GM18520 (cell line): Measurements from ENCODE around the gene GPR37.

Source experiments
- ATAC-seq: cut with Tn5 transposase; IDR thresholded peaks from one replicate; pipeline ENCODE4 v1.9.1; 2021; ENCODE audit not compliant: unreplicated experiment

Gene GPR37

DNA sequence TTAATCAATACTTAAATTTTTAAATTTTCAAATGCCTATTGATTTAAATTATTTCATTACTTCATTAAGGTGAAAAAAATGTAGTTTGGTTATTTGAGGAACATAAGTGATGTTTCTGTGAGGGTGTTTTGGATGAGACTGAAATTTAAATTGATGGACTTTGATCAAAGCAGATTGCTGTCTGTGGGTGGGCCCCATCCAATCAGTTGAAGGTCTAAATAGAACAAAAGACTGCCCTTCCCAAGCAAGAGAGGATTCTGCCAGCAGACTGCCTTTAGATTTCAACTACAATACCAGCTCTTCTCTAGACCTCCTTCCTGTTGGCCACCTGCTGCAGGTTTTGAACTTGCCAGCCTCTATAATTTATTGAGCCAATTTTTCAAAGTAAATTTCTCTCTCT is 14.5 kb upstream of the GPR37 start:
- no peak for ATAC-seq

DNA sequence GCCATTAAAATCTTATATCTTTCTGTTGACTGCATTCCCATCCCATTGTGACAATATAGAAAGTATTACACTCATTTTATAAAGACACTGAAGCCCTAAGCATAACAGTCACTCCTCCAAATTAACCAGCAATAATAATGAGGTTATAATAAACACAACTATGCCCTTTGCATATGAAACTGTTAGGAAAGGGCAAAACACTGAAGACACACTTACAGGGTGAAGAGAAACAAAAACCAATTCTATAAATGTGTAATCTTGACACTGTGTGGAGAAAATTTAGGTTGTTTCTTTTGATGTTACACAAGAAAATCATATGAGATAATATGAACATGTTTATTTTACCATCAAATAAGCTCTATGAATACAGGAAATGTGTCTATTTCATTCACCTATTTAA is 14.0 kb upstream of the GPR37 start:
- peak; percentile 37 for ATAC-seq

DNA sequence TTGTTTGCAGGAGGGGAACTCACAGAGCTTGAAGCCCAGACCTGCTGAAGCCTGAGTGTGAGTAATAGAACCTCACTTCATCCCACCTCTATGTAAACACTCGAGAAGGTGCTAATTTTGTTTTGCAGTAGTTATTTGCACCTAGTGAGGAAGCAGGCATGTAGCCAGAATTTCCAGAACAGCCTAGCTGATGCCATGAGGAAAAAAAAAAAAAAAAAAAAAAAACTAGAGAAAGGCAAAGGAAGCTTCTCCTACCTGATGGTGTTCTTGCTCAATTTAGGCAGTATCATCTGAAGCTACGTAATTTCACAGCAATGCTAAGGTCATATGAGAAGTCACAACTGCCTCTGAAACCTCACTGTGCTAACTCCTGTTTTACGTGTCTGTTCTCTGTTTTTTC is 13.6 kb upstream of the GPR37 start:
- peak; percentile 49 for ATAC-seq

DNA sequence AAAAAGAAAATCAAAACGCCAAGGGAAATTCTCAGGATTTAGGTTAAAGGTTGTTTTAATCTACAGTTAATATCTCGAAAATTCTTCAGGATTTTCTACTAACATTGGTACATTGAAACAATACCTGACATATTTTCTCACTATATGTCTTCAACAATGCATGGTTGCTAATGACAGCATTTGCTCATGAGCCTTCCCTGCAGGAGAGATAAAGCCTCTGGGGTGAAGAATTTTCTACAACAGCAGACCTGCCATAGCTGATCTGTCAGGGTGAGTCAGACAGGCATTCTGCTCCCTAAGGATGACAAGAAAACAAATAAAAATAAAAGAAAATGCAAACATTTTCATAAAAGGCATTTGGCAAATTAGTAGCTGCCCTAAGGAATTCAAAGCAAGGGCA is 11.7 kb upstream of the GPR37 start:
- ATAC-seq, result no peak

DNA sequence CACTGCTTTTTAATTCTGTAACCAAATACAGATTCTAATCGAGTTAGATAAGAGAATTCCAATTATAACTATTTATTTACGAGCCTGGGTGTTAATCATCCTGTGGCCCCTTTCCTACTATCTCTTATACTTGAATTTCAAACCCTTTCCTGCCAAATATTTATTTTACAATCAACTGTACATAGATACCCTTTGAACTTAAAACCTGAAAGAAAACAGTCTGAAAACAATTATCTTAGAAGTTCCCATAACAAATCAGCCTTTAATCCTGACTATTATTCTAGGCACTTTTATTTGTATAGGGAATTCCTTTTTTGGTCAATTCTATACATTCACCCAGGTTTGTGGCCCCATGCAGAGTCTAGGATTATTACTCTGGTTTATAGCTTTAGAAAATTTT is 10.6 kb upstream of the GPR37 start:
- no peak for ATAC-seq

DNA sequence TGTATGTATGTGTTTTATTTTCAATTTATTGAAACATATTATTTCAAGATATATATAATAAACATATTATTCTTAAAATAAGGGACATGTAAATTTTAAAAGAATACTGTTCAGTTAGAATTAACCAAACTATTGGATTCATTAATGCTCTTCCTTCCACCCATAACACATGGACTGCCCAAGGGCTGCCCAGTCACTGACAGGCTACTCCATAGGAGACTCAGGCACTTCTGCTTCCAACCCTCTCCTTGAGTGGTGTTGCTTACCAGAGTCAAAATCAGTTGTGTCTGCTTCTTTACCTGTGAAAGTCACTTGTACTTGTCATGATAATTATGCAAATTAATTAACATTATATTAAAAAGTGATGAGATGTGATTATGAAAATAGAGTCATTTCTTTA is 9.8 kb upstream of the GPR37 start:
- ATAC-seq, result no peak

DNA sequence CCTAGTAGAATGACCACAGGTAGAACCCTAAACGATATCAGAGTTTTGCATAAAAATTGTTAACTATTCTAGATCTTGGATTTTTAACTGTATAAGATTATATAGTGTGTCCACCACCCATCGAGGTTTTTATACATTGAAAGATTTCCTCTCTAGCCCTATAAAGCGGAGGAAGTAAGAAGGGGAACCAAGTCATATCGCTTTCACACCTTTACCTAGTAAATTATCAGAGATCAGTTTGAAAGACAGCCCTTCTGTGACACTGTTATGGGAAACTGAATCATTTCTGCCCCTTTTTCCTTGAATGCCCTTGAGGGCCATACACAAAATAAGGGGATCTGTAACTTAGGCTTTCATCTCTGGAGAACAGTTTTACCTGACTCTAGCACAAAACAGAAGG is 8.3 kb upstream of the GPR37 start:
- ATAC-seq, result peak; percentile 70

DNA sequence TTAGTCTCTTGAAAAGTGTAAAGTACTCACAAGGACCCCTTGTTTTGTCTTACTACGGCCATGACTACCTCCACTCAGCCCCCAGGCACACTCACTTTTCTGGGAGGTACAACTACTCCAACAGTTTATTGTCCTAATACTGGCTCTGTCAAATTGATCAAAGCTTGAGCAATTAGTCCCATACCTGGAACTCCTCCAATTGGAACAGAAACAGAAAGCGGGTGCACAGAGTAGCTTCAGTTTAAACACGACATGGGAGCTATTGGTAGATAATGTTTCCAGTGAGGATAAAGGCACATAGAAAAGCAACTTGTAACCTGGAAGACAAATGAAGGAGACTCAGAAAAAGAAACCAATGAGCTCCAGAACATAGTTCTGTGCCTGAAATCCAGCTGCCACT is 7.7 kb upstream of the GPR37 start:
- ATAC-seq, result no peak

DNA sequence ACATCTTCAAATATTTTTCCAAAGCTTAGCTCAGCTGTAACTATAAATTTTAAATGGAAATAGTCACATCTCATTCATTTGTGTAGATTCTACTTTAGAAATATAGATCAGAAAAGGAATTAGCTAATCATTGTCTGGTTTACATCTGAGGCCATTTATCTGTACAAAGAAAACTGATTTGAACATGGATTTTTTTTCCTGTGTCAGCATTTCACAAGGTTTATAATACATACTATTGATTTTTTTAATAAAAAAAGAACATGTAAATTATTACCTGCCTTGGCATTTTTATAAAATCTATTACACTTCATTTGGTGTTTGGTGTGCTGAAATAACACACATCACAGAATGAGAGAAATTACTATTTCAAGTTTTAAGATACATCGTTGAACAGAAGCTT is 3.5 kb upstream of the GPR37 start:
- no peak for ATAC-seq

DNA sequence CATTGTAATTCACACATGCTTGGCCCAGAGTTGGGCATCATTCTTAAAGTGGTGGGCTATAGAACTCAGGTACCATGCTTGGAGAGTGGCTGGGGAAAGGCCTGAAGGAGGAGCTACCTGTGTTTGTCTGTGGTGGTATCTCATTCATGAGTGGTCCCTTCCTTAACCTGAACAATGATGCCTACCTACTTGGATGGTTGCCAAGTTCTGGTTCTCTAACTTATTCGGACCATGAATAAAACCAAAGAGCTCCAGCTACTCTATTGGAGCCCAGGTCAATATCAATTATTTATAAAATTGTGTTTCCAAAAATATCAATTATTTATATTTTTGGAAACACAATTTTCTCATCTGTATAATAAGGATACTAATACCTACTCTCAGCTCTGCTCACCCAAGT is 2.9 kb upstream of the GPR37 start:
- no peak for ATAC-seq

DNA sequence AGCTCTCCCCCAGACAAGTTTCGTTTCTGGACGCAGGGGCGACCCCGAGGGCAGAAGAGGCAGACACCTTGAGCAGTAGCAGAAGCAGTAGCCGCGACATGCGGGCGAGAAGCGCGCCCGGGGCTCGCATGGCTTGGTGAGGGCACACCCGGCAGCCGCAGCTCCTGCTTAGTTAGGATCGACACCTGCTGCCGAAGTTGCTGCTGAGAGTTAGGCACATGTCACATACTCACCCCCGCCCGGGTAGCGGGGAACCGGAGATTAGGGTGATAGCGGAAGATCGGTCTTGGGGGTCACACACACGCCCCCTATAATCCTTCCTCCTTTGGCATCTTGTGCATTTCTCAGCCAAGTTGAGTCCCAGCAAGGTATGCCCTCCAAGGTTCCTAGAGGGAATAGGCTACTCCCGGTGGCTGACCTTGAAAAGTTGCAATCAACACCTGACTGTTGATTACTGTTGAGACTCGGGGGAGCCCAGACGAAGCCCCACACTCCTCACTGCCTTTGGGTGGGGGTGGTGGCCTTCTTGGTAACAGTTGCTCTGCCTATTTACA is 668 bp downstream of the GPR37 start:
- no peak for ATAC-seq

DNA sequence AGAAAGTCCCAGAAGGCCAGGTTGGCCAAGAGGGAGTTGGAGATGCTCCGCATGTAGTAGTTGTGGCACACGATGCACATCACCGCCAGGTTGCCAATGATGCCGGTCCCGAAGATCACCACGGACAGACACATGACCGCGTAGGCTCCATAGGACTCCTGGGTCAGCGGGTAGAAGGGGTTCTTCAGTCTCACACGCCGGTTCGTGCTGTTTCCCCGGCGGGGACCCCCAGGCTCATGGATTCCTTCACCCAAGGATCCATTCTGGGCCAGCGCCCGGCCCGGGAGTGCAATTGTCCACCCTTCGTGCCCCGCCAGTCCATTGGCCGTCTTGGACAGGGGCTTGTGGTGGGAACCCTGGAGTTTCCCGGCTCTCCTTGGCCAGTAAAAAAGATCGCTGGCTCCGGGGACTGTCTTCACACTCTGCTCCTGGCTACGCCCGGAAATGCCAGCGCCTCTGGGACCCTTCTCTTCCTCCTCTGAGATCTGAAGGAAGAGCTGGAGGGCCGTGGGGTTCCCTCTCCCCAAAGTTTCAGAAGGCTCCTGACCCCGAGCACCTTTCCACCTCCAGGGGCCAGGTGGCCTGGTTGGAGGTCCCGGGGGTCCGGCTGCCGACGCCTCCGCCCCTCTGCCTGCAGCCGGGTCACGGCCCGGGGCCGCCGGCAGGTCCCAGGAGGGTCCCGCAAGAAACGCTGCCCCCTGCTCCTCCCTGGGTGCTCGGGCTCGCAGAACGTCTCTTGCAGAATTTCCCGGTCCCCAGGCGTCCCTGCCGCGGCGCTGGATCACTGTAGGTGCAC is 1.3 kb downstream of the GPR37 start:
- no peak for ATAC-seq

DNA sequence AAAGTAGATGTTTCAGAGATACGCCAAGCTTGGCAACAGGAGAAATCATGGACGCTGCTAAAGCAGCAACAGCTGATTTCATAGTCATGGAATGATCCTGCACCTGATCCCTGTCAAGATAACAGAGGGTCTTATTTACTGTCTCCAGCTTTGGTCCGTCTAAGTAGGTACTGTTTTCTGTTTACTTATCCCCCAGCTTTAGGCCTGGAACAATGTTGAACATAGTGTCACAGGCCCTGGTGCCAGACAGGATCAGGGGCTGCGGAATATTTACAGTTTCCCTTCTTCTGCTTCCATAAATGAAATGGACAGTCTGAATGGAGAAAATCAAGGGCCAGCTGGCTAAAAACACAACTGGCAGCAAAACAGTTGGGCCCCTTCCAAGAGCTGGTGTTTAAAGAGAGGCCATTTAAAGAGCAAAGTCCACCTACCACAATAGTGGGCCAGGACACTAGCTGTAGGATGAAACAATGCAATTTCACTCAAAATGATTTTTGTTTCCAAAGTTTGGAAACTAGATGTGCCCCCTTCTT is 2.9 kb downstream of the GPR37 start:
- no peak for ATAC-seq

DNA sequence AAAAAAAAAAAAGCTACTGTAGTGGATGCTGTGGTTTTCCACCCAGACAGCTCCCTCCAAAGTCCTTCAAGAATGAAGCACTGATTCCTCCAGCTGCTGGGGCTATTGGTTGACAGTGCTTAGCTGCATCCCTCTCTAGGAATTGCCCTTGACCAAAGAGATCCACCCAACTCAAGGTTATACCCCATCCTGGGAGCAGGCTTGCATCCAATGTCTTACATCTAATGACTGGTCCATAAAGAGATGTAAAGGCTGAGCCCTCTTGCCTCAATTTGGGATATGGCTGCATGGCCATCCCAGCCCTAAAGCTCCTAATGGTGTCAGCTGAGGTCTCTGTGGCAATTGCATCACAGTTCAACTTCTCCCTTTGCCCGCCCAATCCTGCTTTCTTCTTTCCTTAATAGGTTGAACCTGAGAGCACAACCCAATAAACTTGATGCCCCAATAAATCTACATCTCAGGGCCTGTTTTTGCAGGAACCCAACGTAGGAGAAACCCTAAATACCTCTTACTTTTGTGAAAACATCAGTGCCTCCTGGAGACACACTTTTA is 4.4 kb downstream of the GPR37 start:
- ATAC-seq, result no peak

DNA sequence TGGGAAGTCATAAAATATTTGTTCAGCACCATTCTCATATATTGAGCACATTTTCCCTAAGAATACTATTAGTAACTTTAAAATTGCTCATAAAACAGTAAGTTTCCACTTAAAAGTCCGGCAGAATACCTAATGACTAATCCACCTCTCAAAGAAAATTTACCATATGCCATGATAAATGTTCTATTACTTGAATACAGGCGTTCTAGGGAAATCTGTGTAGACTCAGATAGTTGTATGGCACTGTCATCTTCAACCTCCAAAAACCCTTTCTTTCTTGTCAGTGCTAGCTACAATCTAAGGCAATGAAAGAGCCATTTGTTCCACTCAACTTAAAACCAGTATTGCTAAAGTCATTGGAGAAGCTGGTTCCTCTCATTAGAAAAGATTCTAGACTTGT is 7.3 kb downstream of the GPR37 start:
- no peak for ATAC-seq

DNA sequence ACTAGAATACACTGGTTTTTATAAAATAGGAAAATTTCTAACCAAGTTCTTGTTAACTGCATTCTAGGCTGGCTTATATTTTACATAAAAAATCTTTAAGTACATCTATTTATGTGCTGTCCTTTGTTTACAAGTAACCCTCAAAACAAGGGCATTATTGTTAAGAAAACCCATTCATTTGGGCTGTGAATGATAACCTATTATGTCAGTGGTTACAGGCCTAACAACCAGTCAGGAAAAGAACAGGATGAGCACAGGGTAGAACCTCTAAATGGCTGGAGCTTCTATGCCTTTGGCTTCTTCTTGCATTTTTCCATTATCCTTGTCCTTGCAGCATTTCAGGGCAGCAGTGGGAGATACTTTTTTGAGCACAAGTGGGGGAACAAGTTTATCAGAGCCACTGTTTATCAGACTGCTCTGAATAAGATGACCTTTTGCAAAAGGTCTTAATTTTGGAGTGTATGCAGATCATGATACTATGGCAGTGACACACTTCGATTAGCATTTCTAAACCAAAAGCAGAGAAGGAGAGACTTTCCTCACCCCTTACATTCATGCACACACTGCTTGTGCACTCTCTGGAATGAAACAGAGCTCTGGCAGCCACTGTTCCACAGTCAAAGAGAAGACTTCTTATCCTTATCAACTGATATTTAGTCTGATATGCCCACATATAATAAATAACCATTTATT is 10.9 kb downstream of the GPR37 start:
- ATAC-seq, result no peak

DNA sequence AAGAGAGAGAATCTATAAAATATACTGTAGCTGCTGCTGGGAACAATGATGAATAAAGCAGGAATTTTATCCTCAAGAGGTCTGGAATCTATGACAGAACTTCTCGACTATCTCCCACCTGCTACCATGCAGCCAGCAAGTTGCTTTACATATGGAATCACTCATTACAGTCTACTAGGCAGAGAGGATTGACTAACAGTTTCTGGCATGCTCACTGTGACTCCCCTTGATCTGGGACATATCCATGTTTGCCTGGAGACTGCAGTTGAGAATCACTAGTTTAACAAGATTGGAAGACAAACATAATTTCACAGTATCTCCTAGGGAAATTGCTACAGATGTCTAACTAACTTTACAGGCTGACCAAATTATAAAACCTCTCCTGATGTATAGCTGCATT is 13.3 kb downstream of the GPR37 start:
- ATAC-seq, result no peak

DNA sequence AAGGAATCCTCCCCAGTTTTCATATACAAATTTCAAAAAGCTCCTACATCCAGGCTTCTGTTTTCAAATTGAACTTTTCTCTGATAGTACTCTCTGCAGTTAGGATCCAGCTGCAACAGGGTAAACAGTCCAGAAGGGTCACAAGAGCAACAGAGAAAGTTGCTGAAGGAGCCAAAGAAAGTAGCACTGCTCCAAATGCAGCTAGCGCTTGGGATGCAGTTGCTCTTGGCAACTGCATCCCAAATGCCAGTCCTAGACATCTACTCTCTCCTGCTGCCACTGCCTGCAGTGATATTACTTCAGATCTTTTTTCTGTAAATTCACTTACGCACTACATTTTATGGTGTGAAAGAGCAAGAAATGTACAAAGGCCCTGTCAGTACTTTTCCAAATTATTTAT is 14.6 kb downstream of the GPR37 start:
- ATAC-seq, result no peak

DNA sequence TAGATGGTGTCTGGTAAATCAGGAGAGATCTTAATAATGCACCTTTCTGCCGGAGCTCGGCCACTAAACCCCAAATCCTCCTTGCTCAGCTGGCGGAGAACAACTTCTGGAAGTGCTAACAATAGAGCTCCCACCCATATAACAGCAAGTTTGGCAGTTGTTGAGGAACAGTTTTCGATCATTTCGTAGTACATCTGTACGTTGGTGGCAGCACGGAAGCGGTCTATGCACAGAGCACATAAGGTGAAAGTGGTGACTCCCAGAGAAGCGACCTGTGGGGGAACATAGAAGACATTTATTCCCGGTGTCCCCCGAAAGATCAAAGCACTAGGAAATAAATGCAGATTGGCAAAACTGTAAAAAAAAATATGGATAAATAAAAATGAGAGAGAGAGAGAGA is 18.5 kb downstream of the GPR37 start:
- ATAC-seq, result no peak

DNA sequence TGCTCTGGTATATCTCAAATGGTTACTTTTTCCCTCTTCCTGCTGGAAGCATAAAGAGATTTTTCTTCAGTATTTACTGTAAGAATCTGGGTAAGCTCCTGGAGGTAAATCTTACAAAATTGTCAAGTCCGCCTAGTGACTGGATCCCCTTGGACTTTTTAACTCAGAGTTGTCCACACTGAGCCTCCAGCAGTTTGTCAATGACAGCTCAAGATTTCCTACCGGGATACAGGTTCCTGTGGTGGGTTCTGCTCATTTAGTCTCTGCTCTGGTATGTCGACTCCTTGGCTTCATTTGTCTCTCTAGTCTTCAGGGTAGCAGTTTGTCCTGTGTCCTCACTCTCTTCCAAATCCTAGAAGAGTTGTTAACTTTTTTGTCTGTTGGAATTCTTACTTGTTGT is 27.0 kb downstream of the GPR37 start:
- ATAC-seq, result no peak

DNA sequence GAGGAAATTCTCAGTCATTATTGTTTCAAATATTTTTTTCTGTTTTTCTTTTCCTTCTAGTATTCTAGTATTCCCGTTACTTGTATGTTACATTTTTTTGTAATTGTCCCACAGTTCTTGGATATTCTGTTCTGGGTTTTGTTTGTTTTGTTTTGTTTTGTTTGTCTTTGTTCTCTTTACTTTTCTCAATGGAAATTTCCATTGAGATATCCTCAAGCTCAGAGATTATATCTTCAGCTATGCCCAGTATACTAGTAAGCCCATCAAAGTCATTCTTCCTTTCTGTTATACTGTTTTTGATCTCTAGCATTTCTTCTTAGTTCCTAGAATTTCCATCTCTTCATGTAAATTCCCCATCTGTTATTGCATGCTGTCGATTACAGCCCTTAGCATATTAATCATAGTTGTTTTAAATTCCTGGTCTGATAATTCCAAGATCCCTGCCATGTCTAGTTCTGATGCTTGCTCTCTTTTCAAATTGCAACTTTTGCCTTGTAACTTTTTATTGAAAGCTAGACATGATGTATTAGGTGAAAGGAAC is 27.8 kb downstream of the GPR37 start:
- no peak for ATAC-seq

DNA sequence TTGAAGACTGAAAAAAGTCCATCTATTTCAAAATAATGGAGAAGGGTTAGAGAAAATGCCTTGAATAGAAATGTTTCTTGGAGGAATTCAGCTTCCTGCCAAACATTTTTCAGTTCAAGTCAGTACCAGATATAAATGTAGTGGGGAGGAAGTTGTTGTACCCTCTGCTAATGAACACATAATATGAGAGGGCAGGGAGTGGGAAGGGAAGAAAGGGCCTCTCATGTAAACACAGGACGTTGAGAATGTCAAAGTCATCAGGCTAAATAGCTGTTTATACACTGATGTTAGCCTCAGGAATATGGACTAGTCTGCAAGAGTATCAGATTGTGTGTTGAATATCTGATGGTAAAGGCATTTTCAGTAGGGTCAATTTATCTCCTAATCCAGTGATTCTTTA is 37.0 kb downstream of the GPR37 start:
- ATAC-seq, result no peak
